ENCODE results near the gene ADAMTS16. TPM values are rescaled to one million over a fixed set of nuclear protein-coding genes. Genes with fewer than 3 reads are reported as not detected.
"Not testable (repeated sequence)": the region's sequence is repeated elsewhere in the genome, so short reads cannot be mapped to it uniquely, and the experiment has no call there.

ADAMTS16 gene
- polyA plus RNA-seq, 1 experiment: 0.04 TPM

- POLR2A ChIA-PET: no interaction called here
- H3K36me3 ChIP-seq (ENCODE audit: control insufficient read depth, insufficient read depth, low read length): no peaks in the 10 kb centered on the region
- CTCF ChIA-PET: no interaction called here
- DNase-seq (ENCODE audit: low read depth): no peak
- TF ChIP-seq CTCF (IDR thresholded peaks at IDR 0.05; ENCODE audit: insufficient read depth, low read depth, low read length): no peak
- peaks cover 11% of the 10 kb centered on the region for H3K27me3 ChIP-seq (ENCODE audit: control insufficient read depth, insufficient read depth, low read length)
- no peak overlapping the region for H3K4me3 ChIP-seq (ENCODE audit: low read depth, low read length)
Measured at GRCh38 chr5:5135957-5136676, 4.0 kb upstream of the ADAMTS16 start.

- H3K36me3 ChIP-seq (ENCODE audit: control insufficient read depth, insufficient read depth, low read length); POLR2A ChIA-PET; H3K4me3 ChIP-seq (ENCODE audit: low read depth, low read length); DNase-seq (ENCODE audit: low read depth): not testable (repeated sequence)
- H3K27me3 ChIP-seq (ENCODE audit: control insufficient read depth, insufficient read depth, low read length): peaks cover 14% of the 10 kb centered on the region
- CTCF ChIA-PET: interaction anchor here (0.8 to 2.5 kb wide), 2 partner anchors 257 to 282 kb away, joined by 3 to 11 read pairs; no protein-coding TSS in a partner anchor
Measured at GRCh38 chr5:5137851-5138250, 2.3 kb upstream of the ADAMTS16 start.

- DNase-seq (ENCODE audit: low read depth): no peak
- peaks cover 14% of the 10 kb centered on the region for H3K27me3 ChIP-seq (ENCODE audit: control insufficient read depth, insufficient read depth, low read length)
- no peaks in the 10 kb centered on the region for H3K36me3 ChIP-seq (ENCODE audit: control insufficient read depth, insufficient read depth, low read length)
- TF ChIP-seq CTCF (IDR thresholded peaks at IDR 0.05; ENCODE audit: insufficient read depth, low read depth, low read length): no peak
- POLR2A ChIA-PET: no interaction called here
- CTCF ChIA-PET: interaction anchor here (0.8 to 2.5 kb wide), 5 partner anchors 10 to 282 kb away, joined by 3 to 11 read pairs (median 4); no protein-coding TSS in a partner anchor
- H3K4me3 ChIP-seq (ENCODE audit: low read depth, low read length): no peak overlapping the region
Measured at GRCh38 chr5:5139336-5139776, 774 bp upstream of the ADAMTS16 start.

GRCh38 chr5:5140479-5141338, 579 bp downstream of the ADAMTS16 start:
- H3K4me3 ChIP-seq (ENCODE audit: low read depth, low read length): no peak overlapping the region
- ChIA-PET CTCF (interaction anchor here (0.5 to 2.0 kb wide), 19 partner anchors 12 to 1253 kb away, joined by 3 to 25 read pairs (median 3); no protein-coding TSS in a partner anchor), POLR2A (no interaction called here)
- no peaks in the 10 kb centered on the region for H3K36me3 ChIP-seq (ENCODE audit: control insufficient read depth, insufficient read depth, low read length)
- H3K27me3 ChIP-seq (ENCODE audit: control insufficient read depth, insufficient read depth, low read length): peaks cover 14% of the 10 kb centered on the region
- no peak for DNase-seq (ENCODE audit: low read depth)
- no peak for TF ChIP-seq CTCF (IDR thresholded peaks at IDR 0.05; ENCODE audit: insufficient read depth, low read depth, low read length)

DNA sequence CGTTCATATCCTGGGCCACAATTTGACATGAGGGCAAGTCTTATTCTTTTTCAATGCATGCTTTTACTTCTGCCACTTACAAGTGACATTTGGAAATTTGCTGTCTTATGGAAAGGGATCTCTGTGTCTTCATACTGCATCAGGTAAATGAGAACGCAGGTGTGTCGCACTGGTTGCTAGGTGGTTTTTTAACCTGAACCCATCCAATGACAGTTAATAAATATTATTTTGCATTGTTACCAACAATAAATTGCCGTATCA, 1.1 kb downstream of the ADAMTS16 start:
- ChIA-PET CTCF (interaction anchor here (0.6 to 2.0 kb wide), 13 partner anchors 12 to 290 kb away, joined by 3 to 25 read pairs (median 3); no protein-coding TSS in a partner anchor), POLR2A (no interaction called here)
- Histone ChIP-seq H3K4me3 (ENCODE audit: low read depth, low read length) (no peak overlapping the region), H3K36me3 (ENCODE audit: control insufficient read depth, insufficient read depth, low read length) (no peaks in the 10 kb centered on the region), H3K27me3 (ENCODE audit: control insufficient read depth, insufficient read depth, low read length) (peaks cover 14% of the 10 kb centered on the region)
- DNase-seq (ENCODE audit: low read depth): no peak
- no peak for TF ChIP-seq CTCF (IDR thresholded peaks at IDR 0.05; ENCODE audit: insufficient read depth, low read depth, low read length)
